GM12801 (cell line): Measurements from ENCODE around the gene CHST2.

Source experiments
- CTCF ChIP-seq: IDR thresholded peaks from one replicate; pipeline ENCODE4 v1.5.1; 2011; ENCODE audit warnings: control low read depth; ENCODE audit not compliant: insufficient read length; ENCODE audit errors: extremely low read depth

CHST2 gene

GRCh38 chr3:143132246-143132980 is 12.8 kb downstream of the CHST2 start:
- no peak for TF ChIP-seq CTCF

- TF ChIP-seq CTCF = no peak
Measured at GRCh38 chr3:143134471-143134870, 14.9 kb downstream of the CHST2 start.

GRCh38 chr3:143135150-143135549 is 15.6 kb downstream of the CHST2 start:
- TF ChIP-seq CTCF = no peak

- TF ChIP-seq CTCF = no peak
Measured at GRCh38 chr3:143137435-143138036, 18.0 kb downstream of the CHST2 start.

GRCh38 chr3:143138953-143139352 is 19.4 kb downstream of the CHST2 start:
- TF ChIP-seq CTCF = no peak

GRCh38 chr3:143139762-143140161 is 20.2 kb downstream of the CHST2 start:
- no peak for TF ChIP-seq CTCF

- TF ChIP-seq CTCF = no peak
Measured at GRCh38 chr3:143140550-143140949, 21.0 kb downstream of the CHST2 start.
